ENCODE measurements around the gene ZNF862. TPM values are rescaled to one million over a fixed set of nuclear protein-coding genes. Genes with fewer than 3 reads are reported as not detected.

ZNF862 gene
- total and polyA plus RNA-seq, 2 of the 13 experiments (the other 11 are each of a cell fraction or from before 2014, with no cell fraction given), result 0.89 to 2.0 TPM

DNA sequence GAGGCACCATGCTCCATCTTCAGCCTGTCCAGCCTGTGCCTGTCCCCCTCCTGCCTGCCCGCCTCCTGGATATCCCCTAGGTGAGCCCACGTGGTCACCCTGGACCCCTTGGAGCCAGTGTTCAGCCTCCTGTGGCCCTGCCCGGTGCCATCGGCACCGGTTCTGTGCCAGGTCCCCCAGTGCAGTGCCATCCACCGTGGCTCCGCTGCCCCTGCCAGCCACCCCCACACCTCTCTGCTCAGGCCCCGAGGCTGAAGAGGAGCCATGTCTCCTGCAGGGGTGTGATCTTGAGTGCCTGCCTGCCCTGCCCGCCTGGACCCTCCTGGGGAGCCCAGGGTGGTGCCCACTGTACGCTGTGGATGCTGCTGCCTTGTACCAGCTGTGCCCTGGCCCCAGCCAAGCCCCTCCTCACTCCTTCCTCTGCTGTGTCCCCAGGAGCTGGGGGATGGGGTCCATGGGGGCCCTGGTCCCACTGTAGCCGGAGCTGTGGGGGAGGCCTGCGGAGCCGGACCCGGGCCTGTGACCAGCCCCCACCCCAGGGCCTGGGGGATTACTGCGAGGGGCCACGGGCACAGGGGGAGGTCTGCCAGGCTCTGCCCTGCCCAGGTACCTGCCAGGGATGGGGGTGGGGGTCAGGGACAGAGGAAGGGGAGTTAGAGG lies 26.2 kb upstream of the ZNF862 start:
- Histone ChIP-seq H3K79me2 (ENCODE audit: insufficient read depth, low read length) (no peaks in the 10 kb centered on the region), H3K9me3 (ENCODE audit: low read length) (no peaks in the 10 kb centered on the region), H3K4me3 (replicated peaks in 1 of 3; ENCODE audit: insufficient read depth in 1 of 3, low read depth in 2 of 3, low read length in 3 of 3) (no peak overlapping the region), H3K36me3 (replicated peaks in 1 of 2; ENCODE audit: control insufficient read depth in 1 of 2, insufficient read depth in 2 of 2, low read length in 2 of 2) (no peaks in the 10 kb centered on the region), H3K4me1 (ENCODE audit: insufficient read depth, low read length) (peaks cover 19% of the 10 kb centered on the region), H3K4me2 (ENCODE audit: low read depth, low read length) (no peak overlapping the region), H4K20me1 (ENCODE audit: insufficient read depth, low read length) (no peaks in the 10 kb centered on the region), H2AFZ (ENCODE audit: low read length) (no peak overlapping the region), H3K27ac (ENCODE audit: extremely low read length, insufficient read depth, low read length) (no peak overlapping the region), H3K27me3 (ENCODE audit: control insufficient read depth in 1 of 2, insufficient read depth in 2 of 2, low read length in 2 of 2) (peaks cover 0 to 1% of the 10 kb centered on the region in 2 experiments; a peak in 2 of 5 replicates), H3K9ac (ENCODE audit: insufficient read depth, low read depth, low read length) (no peak overlapping the region)
- in situ Hi-C loops (cut with HindIII; ENCODE audit: extremely low pct_ligation_motif_present, low pct_unique_long_range_greater_than_20kb) (no loop called here), intact Hi-C loops (cut with micrococcal nuclease; ENCODE audit: unreplicated experiment) (no loop called here)
- no peak for ATAC-seq
- CTCF ChIA-PET (ENCODE audit: low intra/inter-chr PET ratio, low total read pairs), result no interaction called here
- BruUV-seq (replicated peaks), result no TSS peak
- whole genome bisulfite sequencing (ENCODE audit: low lambda C conversion rate), result 64% methylated on average over 10 of the region's 16 CpGs
- no peak for FAIRE-seq
- DNase-seq (ENCODE audit: low spot score), result no peak
- POLR2A ChIA-PET, result no interaction called here
- TF ChIP-seq RBFOX2 (IDR thresholded peaks at IDR 0.05; ENCODE audit: low read depth, low read length) (no peak), FOXP1 (IDR thresholded peaks at IDR 0.05) (no peak), FOXP1 (CRISPR knock-in tag; IDR thresholded peaks at IDR 0.05) (no peak), FOXK2 (IDR thresholded peaks at IDR 0.05) (no peak), ZNF256 (CRISPR knock-in tag; conservative IDR thresholded peaks at IDR 0.05) (no peak), MATR3 (CRISPR knock-in tag; IDR thresholded peaks at IDR 0.05) (no peak), ZNF326 (CRISPR knock-in tag; IDR thresholded peaks at IDR 0.05; ENCODE audit: borderline replicate concordance) (no peak), GLMP (CRISPR knock-in tag; IDR thresholded peaks at IDR 0.05; ENCODE audit: borderline replicate concordance) (no peak), ZGPAT (CRISPR knock-in tag; IDR thresholded peaks at IDR 0.05) (no peak), GATAD2A (CRISPR knock-in tag; IDR thresholded peaks at IDR 0.05) (no peak), YEATS4 (CRISPR knock-in tag; IDR thresholded peaks at IDR 0.05; ENCODE audit: borderline replicate concordance) (no peak), SRSF4 (IDR thresholded peaks at IDR 0.05; ENCODE audit: low read depth, low read length, poor library complexity, severe bottlenecking) (no peak), LRRFIP1 (CRISPR knock-in tag; conservative IDR thresholded peaks at IDR 0.05) (no peak)
- TF ChIP-seq, protein P1, sequence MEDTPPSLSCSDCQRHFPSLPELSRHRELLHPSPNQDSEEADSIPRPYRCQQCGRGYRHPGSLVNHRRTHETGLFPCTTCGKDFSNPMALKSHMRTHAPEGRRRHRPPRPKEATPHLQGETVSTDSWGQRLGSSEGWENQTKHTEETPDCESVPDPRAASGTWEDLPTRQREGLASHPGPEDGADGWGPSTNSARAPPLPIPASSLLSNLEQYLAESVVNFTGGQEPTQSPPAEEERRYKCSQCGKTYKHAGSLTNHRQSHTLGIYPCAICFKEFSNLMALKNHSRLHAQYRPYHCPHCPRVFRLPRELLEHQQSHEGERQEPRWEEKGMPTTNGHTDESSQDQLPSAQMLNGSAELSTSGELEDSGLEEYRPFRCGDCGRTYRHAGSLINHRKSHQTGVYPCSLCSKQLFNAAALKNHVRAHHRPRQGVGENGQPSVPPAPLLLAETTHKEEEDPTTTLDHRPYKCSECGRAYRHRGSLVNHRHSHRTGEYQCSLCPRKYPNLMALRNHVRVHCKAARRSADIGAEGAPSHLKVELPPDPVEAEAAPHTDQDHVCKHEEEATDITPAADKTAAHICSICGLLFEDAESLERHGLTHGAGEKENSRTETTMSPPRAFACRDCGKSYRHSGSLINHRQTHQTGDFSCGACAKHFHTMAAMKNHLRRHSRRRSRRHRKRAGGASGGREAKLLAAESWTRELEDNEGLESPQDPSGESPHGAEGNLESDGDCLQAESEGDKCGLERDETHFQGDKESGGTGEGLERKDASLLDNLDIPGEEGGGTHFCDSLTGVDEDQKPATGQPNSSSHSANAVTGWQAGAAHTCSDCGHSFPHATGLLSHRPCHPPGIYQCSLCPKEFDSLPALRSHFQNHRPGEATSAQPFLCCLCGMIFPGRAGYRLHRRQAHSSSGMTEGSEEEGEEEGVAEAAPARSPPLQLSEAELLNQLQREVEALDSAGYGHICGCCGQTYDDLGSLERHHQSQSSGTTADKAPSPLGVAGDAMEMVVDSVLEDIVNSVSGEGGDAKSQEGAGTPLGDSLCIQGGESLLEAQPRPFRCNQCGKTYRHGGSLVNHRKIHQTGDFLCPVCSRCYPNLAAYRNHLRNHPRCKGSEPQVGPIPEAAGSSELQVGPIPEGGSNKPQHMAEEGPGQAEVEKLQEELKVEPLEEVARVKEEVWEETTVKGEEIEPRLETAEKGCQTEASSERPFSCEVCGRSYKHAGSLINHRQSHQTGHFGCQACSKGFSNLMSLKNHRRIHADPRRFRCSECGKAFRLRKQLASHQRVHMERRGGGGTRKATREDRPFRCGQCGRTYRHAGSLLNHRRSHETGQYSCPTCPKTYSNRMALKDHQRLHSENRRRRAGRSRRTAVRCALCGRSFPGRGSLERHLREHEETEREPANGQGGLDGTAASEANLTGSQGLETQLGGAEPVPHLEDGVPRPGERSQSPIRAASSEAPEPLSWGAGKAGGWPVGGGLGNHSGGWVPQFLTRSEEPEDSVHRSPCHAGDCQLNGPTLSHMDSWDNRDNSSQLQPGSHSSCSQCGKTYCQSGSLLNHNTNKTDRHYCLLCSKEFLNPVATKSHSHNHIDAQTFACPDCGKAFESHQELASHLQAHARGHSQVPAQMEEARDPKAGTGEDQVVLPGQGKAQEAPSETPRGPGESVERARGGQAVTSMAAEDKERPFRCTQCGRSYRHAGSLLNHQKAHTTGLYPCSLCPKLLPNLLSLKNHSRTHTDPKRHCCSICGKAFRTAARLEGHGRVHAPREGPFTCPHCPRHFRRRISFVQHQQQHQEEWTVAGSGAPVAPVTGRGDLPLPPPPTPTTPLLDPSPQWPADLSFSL (CRISPR knock-in tag; IDR thresholded peaks at IDR 0.05), result no peak
